Mucosa of descending colon (tissue), 3 donors: ENCODE results near the gene NKX2-4. TPM values are rescaled to one million over a fixed set of nuclear protein-coding genes. Genes with fewer than 3 reads are reported as not detected.

Source experiments
- ATAC-seq: fragments of 200-7000 bp; cut with Tn5 transposase; one replicate; pipeline ENCODE4 v1.9.1; 2020; ENCODE audit warnings: mild to moderate bottlenecking, moderate library complexity
- DNase-seq, 3 donors: peaks; one replicate each; pipeline ENCODE4 v3.0.0-alpha.2; 2020
- H3K36me3 ChIP-seq: fragments of 200-600 bp; one replicate; pipeline ENCODE4 v1.8.0; 2021; ENCODE audit warnings: low read depth, mild to moderate bottlenecking
- H3K4me1 ChIP-seq: fragments of 200-600 bp; one replicate; pipeline ENCODE4 v1.8.0; 2021; ENCODE audit warnings: low read depth, mild to moderate bottlenecking
- H3K4me3 ChIP-seq: fragments of 200-600 bp; one replicate; pipeline ENCODE4 v1.8.0; 2021; ENCODE audit warnings: mild to moderate bottlenecking
- H3K9me3 ChIP-seq: fragments of 200-600 bp; one replicate; pipeline ENCODE4 v1.8.0; 2021; ENCODE audit warnings: mild to moderate bottlenecking
- intact Hi-C, 2 donors: fragments of 100-400 bp; cut with DNase I in 1 of 2; cut with micrococcal nuclease in 1 of 2; formaldehyde crosslinking; loops; one replicate each; pipeline versions ENCODE4 v1.11.0 to v1.11.1; 2022; cut with DNase I, micrococcal nuclease
- total RNA-seq, 3 donors: library from RNA; stranded (reverse); fragmentation: NEBNext Ultra II Directional in 2 of 3; extraction: Animal tissue kit (Norgen Biotek cat#: 25700) in 2 of 3; gene quantifications; one replicate each; pipeline versions ENCODE4 v1.2.1 to v1.2.4, GENCODE V29; 2021 to 2023
- TF ChIP-seq, protein P1 (sequence below): fragments of 200-600 bp; IDR thresholded peaks from one replicate; pipeline ENCODE4 v1.8.0; 2022; ENCODE audit warnings: antibody characterized with exemption, mild to moderate bottlenecking
- donor health status: DM: no; HTN: no; CAD: no; lungs with moderate emphysema.
- donor health status: DM: no; HTN: no; CAD: no.
- donor health status: DM: no; HTN: yes; CAD: no.

Gene NKX2-4
- total RNA-seq, 3 donors from 2014 or later = not detected

DNA sequence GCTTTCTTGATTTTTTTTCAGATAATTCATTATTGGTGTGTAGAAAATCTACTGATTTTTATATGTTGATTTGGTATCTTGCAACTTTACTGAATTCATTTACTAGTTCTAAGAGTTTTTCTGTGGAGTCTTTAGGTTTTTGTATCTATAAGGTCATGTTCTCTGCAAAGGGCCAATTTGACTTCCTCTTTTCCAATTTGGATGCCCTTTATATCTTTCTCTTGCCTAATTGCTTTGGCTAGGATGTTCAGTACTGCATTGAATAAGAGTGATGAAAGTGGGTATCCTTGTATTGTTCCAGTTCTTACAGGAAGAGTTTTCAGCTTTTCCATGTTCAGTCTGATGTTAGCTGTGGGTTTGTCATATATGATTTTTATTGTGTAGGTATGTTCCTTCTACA, 14.4 kb upstream of the NKX2-4 start:
- Histone ChIP-seq H3K4me1 (no peaks in the 10 kb centered on the region), H3K36me3 (no peaks in the 10 kb centered on the region), H3K9me3 (peaks cover 4% of the 10 kb centered on the region), H3K4me3 (no peak overlapping the region)
- intact Hi-C loops = no loop called here
- ATAC-seq (no peak), DNase-seq (no peak)
- TF ChIP-seq, protein P1, sequence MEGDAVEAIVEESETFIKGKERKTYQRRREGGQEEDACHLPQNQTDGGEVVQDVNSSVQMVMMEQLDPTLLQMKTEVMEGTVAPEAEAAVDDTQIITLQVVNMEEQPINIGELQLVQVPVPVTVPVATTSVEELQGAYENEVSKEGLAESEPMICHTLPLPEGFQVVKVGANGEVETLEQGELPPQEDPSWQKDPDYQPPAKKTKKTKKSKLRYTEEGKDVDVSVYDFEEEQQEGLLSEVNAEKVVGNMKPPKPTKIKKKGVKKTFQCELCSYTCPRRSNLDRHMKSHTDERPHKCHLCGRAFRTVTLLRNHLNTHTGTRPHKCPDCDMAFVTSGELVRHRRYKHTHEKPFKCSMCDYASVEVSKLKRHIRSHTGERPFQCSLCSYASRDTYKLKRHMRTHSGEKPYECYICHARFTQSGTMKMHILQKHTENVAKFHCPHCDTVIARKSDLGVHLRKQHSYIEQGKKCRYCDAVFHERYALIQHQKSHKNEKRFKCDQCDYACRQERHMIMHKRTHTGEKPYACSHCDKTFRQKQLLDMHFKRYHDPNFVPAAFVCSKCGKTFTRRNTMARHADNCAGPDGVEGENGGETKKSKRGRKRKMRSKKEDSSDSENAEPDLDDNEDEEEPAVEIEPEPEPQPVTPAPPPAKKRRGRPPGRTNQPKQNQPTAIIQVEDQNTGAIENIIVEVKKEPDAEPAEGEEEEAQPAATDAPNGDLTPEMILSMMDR = no peak

DNA sequence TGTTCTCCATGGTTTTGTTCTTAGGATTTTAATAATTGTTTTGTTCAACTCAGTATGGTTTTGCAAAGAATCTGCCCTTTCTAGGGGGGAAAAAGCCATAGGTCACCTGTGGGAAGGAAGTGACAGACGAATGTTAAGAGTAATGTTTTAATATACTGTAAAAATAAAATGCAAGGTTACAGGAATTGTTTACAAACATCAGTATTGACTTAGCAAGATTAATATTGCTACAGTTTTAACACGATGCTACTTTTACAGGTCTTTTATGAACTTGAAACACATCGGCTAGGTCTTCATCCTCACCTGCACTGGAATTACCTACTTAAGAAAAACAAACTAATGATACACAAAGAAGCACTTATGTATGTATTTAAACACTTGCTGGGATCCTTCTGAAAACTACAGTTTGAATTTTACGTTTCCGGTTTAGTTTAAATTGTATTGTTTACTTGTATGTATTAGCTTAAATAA, 1.7 kb upstream of the NKX2-4 start:
- peaks cover 4% of the 10 kb centered on the region for H3K4me1 ChIP-seq
- H3K9me3 ChIP-seq = no peaks in the 10 kb centered on the region
- TF ChIP-seq, protein P1 = no peak
- DNase-seq (no peak), ATAC-seq (no peak)
- no peak overlapping the region for H3K4me3 ChIP-seq
- H3K36me3 ChIP-seq = no peaks in the 10 kb centered on the region
- intact Hi-C loops = no loop called here

DNA sequence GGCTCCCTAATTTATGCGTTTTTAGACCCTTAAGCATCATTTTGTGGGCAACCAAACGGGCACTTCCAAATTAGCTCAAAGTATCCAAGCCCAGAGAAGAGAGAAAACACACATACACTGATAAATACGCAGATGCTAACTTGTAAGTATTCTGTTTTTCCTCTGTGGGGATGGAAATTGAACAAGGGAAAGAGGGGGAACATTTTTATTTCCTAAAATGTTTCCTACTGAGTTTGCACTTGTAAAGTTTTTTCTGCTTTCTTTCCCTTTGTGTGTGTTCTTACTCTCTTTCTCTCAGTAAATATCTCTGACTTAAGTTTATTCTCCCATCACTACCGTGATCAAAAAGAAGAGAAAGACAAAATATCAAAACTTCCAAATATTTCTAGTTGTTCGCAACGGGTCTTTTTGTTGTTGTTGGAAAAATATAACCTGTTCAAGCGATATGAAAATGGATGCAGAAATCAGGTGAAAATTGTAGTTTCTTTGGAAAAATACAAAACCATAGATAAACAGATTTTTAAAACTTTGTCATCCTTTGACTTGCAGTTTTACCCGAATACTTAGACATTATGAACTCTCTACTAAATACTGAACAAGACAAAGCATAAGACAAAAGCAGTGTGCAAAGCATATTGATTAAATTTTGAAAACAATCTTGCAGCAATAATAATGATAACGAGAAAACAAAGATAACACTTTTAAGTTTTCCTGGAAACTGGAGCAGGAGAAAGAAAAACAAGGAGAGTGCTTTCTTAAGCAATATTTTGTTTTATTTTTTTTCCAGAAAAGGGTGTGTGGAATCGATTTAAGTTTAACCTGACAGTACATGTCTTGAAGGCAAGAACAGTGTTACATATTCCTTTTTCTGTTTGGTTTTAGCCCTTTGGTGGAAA, 1.0 kb upstream of the NKX2-4 start:
- no peak for ATAC-seq

DNA sequence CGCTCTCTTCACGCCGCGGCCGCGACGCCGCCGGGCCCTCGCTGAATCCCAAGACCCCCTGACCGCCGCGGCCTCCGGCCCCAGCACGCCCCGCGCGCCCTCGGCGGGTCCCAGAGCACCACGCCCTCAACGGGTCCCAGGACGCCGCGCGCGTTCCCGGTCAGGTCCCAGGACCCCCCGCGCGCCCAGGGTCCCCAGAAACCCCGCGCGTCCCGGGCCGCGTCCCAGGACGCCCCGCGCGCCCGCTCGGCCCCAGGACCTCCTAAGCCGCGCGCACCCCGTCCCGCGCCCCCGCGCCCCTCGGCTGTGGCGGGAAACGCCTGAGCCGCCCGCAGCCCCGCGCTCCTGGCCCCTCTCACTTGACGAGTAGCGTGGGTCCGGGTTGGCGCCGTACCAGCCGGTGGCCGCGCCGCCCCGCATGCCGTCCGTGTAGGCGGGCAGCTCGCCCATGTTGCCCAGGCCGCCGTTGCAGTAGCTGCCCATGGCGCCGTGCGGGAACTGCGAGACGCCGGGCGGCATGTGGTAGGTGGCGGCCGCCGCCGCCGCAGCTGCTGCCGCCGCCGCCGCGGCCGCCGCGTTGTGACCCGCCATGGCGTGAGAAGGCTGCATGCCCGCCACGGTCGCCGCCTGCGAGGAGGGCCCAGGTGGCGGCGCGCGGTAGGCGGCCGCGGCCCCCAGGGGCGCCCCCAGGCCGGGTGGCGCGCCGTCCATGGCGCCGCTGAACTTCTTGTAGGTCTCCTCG, 556 bp downstream of the NKX2-4 start:
- peak; percentile 14 for ATAC-seq
- DNase-seq = peak in 1 of 3 donors; percentile 25
- Histone ChIP-seq H3K4me1 (peaks cover 4% of the 10 kb centered on the region), H3K4me3 (no peak overlapping the region), H3K9me3 (no peaks in the 10 kb centered on the region), H3K36me3 (no peaks in the 10 kb centered on the region)
- TF ChIP-seq, protein P1 = no peak
- intact Hi-C loops = no loop called here

More for the DNA sequence above, 1.0 kb upstream of the NKX2-4 start:
- no peak for DNase-seq
- Histone ChIP-seq H3K9me3 (no peaks in the 10 kb centered on the region), H3K4me1 (peaks cover 4% of the 10 kb centered on the region), H3K36me3 (no peaks in the 10 kb centered on the region), H3K4me3 (no peak overlapping the region)
- intact Hi-C loops = no loop called here
- TF ChIP-seq, protein P1 = no peak

DNA sequence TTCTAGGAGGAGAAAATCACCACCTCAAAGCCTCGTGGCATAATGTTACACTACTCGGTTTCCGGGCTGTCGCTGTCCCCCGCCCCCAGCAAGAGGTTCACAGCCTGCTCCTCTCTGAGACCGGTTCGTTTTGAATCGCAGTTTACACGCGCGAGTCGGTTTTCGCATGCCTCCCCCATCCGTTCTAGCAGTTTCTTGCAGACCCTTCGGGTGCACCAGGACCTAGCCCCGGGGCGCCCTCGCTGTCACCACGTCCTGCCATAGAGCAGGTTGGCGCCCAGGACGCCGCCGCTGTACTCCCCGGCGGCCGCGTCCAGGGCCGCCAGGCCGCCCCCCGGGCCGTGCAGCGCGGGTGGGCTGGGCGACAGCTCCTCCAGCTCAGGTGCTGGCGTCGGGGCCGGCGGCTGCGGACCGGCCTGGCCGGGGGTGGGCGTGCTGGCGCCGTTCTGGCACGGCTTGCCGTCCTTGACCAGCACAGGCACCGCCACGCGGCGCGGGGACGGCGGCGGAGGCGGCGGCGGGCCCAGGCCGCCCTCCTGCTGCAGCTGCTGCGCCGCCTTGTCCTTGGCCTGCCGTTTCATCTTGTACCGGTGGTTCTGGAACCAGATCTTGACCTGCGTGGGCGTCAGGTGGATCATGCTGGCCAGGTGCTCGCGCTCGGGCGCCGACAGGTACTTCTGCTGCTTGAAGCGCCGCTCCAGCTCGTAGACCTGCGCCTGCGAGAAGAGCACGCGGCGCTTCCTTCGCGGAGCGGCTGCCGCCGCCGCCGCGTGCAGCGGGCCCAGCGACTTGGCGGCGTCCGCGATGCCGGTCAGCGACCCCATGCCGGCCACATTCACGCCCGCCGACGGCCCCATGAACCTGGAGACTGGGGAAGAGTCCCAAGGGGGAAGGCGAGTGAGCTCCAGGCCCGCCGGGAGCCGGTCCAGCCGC, 1.4 kb downstream of the NKX2-4 start:
- TF ChIP-seq, protein P1 = no peak
- no peak overlapping the region for H3K4me3 ChIP-seq
- peak; percentile 13 for ATAC-seq
- intact Hi-C loops = no loop called here
- peak in 2 of 3 donors; percentile 6 to 27 for DNase-seq
- H3K4me1 ChIP-seq = peaks cover 4% of the 10 kb centered on the region
- no peaks in the 10 kb centered on the region for H3K9me3 ChIP-seq
- no peaks in the 10 kb centered on the region for H3K36me3 ChIP-seq
